IMR-90 (cell line): ENCODE measurements around the gene MEGF10. TPM values are rescaled to one million over a fixed set of nuclear protein-coding genes. Genes with fewer than 3 reads are reported as not detected.

Experiments
- ATAC-seq: fragments of 200-7000 bp; cut with Tn5 transposase; 2 replicates; pipeline ENCODE4 v1.9.1; 2020; ENCODE audit warnings: low read depth, mild to moderate bottlenecking, moderate library complexity
- BruUV-seq: library from RNA; stranded (reverse); fragments of 400-500 nt; replicated peaks from 2 replicates; lab custom pipeline; 2021; lab: Mats Ljungman, UMichigan
- CTCF ChIA-PET: fragments of 300-600 bp; formaldehyde crosslinking; extraction: SDS; loops from one replicate; lab custom pipeline; 2021; ENCODE audit warnings: antibody characterized with exemption; lab: Yijun Ruan, JAX
- POLR2A ChIA-PET: fragments of 300-600 bp; sonication (Branson Sonifier 250); formaldehyde crosslinking; loops from one replicate; lab custom pipeline; 2022; ENCODE audit warnings: antibody characterized with exemption; ENCODE audit not compliant: unreplicated experiment; lab: Charles Lee
- DNase-seq: peaks from one replicate; pipeline ENCODE4 v3.0.0; 2013
- H2AFZ ChIP-seq: replicated peaks from 2 replicates; pipeline ENCODE3; 2013; ENCODE audit warnings: low read length, mild to moderate bottlenecking; ENCODE audit not compliant: poor library complexity
- H2AK5ac ChIP-seq: 2 replicates; pipeline ENCODE4 v1.6.1; 2013; ENCODE audit warnings: low read depth, low read length, inconsistent platforms
- H2AK9ac ChIP-seq: replicated peaks from 2 replicates; pipeline ENCODE3; 2013; ENCODE audit warnings: mild to moderate bottlenecking, low read depth, low read length, moderate library complexity; ENCODE audit not compliant: poor library complexity
- H2BK120ac ChIP-seq: 2 replicates; pipeline ENCODE4 v1.6.1; 2013; ENCODE audit warnings: low read depth, low read length, inconsistent platforms
- H2BK15ac ChIP-seq: 3 replicates; pipeline ENCODE4 v1.6.1; 2013; ENCODE audit warnings: low read depth, low read length, inconsistent platforms
- H2BK20ac ChIP-seq: 2 replicates; pipeline ENCODE4 v1.6.1; 2013; ENCODE audit warnings: low read depth, mild to moderate bottlenecking, inconsistent platforms, low read length, moderate library complexity
- H2BK5ac ChIP-seq: 2 replicates; pipeline ENCODE4 v1.6.1; 2013; ENCODE audit warnings: mild to moderate bottlenecking, low read depth, low read length, inconsistent platforms; ENCODE audit not compliant: poor library complexity, severe bottlenecking
- H3K14ac ChIP-seq: replicated peaks from 2 replicates; pipeline ENCODE4 v1.6.1; 2013; ENCODE audit warnings: low read depth, low read length, inconsistent platforms
- H3K18ac ChIP-seq: 2 replicates; pipeline ENCODE4 v1.6.1; 2013; ENCODE audit warnings: low read depth, low read length, control low read depth
- H3K23ac ChIP-seq: 2 replicates; pipeline ENCODE4 v1.6.1; 2013; ENCODE audit warnings: low read depth, low read length, inconsistent platforms
- H3K27ac ChIP-seq: 2 replicates; pipeline ENCODE4 v1.5.1; 2013; ENCODE audit warnings: mild to moderate bottlenecking, control low read depth, low read length; ENCODE audit not compliant: insufficient read depth
- H3K27me3 ChIP-seq: 2 replicates; pipeline ENCODE4 v1.6.1; 2013; ENCODE audit warnings: low read length; ENCODE audit not compliant: control insufficient read depth, insufficient read depth
- H3K36me3 ChIP-seq: 2 replicates; pipeline ENCODE4 v1.6.1; 2013; ENCODE audit warnings: low read length, mixed read lengths; ENCODE audit not compliant: control insufficient read depth, insufficient read depth
- H3K4ac ChIP-seq: 2 replicates; pipeline ENCODE4 v1.6.1; 2013; ENCODE audit warnings: low read depth, low read length, inconsistent platforms
- H3K4me1 ChIP-seq: 2 replicates; pipeline ENCODE4 v1.6.1; 2013; ENCODE audit warnings: low read length, mixed read lengths; ENCODE audit not compliant: control insufficient read depth, insufficient read depth
- H3K4me2 ChIP-seq: 2 replicates; pipeline ENCODE4 v1.6.1; 2013; ENCODE audit warnings: low read depth, mild to moderate bottlenecking, control low read depth, low read length, moderate library complexity
- H3K4me3 ChIP-seq: 2 replicates; pipeline ENCODE4 v1.5.1; 2013; ENCODE audit warnings: low read depth, mild to moderate bottlenecking, control low read depth, low read length, moderate library complexity; ENCODE audit not compliant: insufficient read depth
- H3K56ac ChIP-seq: 2 replicates; pipeline ENCODE4 v1.6.1; 2013; ENCODE audit warnings: low read length, inconsistent platforms; ENCODE audit not compliant: insufficient read depth; ENCODE audit errors: extremely low read depth
- H3K79me1 ChIP-seq, 2 experiments: 2 replicates each; pipeline ENCODE4 v1.6.1; 2013; ENCODE audit warnings: low read length in 2 of 2, inconsistent platforms in 1 of 2, low read depth in 1 of 2
- H3K9ac ChIP-seq: 2 replicates; pipeline ENCODE4 v1.6.1; 2013; ENCODE audit warnings: low read depth, low read length, control low read depth
- H3K9me1 ChIP-seq: 2 replicates; pipeline ENCODE4 v1.6.1; 2013; ENCODE audit warnings: low read length, inconsistent platforms; ENCODE audit not compliant: insufficient read depth
- H3K9me3 ChIP-seq: 2 replicates; pipeline ENCODE4 v1.6.1; 2013; ENCODE audit warnings: low read length; ENCODE audit not compliant: control insufficient read depth, insufficient read depth
- H4K20me1 ChIP-seq: 2 replicates; pipeline ENCODE4 v1.6.1; 2013; ENCODE audit warnings: low read length, inconsistent platforms; ENCODE audit not compliant: insufficient read depth
- H4K5ac ChIP-seq: 2 replicates; pipeline ENCODE4 v1.6.1; 2013; ENCODE audit warnings: mild to moderate bottlenecking, low read depth, low read length, control low read depth
- H4K8ac ChIP-seq, 2 experiments: 2 replicates each; pipeline ENCODE4 v1.6.1; 2013; ENCODE audit warnings: low read depth in 2 of 2, low read length in 2 of 2, control low read depth in 1 of 2, inconsistent platforms in 1 of 2
- H4K91ac ChIP-seq: 2 replicates; pipeline ENCODE4 v1.6.1; 2013; ENCODE audit warnings: low read depth, low read length, inconsistent platforms; ENCODE audit not compliant: insufficient read depth
- CTCF ChIP-seq: conservative IDR thresholded peaks from 2 replicates; pipeline ENCODE4 v1.5.1; 2012; ENCODE audit warnings: mild to moderate bottlenecking, low read depth, low read length, improper control_type of control experiment
- RFX5 ChIP-seq: IDR thresholded peaks from 2 replicates; pipeline ENCODE4 v1.8.0; 2012; ENCODE audit warnings: low read depth, mild to moderate bottlenecking, low read length, moderate library complexity
- WGBS, 2 experiments: methylation state at CpG; one replicate each; pipeline versions ENCODE4 v1.1.5 to v1.1.7; 2013; ENCODE audit warnings: missing lambda C conversion rate in 2 of 2; ENCODE audit not compliant: insufficient read length in 1 of 2; ENCODE audit errors: extremely low coverage in 2 of 2; 5-methylcytosine and 5-hydroxymethylcytosine counted together
- dilution Hi-C: fragments of 300-500 bp; cut with HindIII; formaldehyde crosslinking; loops from one replicate; pipeline ENCODE4 v1.14.3; 2018; ENCODE audit warnings: low sequenced_read_pairs; ENCODE audit not compliant: unreplicated experiment
- in situ Hi-C: fragments of 300-500 bp; cut with MboI; formaldehyde crosslinking; loops from 3 replicates; pipeline ENCODE4 v1.14.3; 2019; ENCODE audit warnings: low sequenced_read_pairs, inconsistent platforms, mixed read lengths
- intact Hi-C: fragments of 100-400 bp; cut with micrococcal nuclease; formaldehyde crosslinking; loops from 2 replicates; pipeline ENCODE4 v1.10.0; 2022
- polyA plus RNA-seq, 3 experiments: library from polyadenylated mRNA; depleted of rRNA; stranded (reverse); fragments of >200 nt; gene quantifications; 2 replicates each; pipeline ENCODE4 v1.2.3, GENCODE V29; 2012; ENCODE audit warnings: low replicate concordance in 1 of 3
- total RNA-seq: library from RNA; depleted of rRNA; stranded (reverse); fragments of >200 nt; gene quantifications from 2 replicates; pipeline ENCODE4 v1.2.3, GENCODE V29; 2012

Gene MEGF10
- total and polyA plus RNA-seq, 2 of the 4 experiments (the other 2 are of a cell fraction): not detected

GRCh38 chr5:127363403-127363802 lies 72.8 kb downstream of the MEGF10 start:
- H4K20me1 ChIP-seq: no peaks in the 10 kb centered on the region
- H4K8ac ChIP-seq: no peak overlapping the region
- no peak overlapping the region for H3K14ac ChIP-seq
- in situ Hi-C loops (no loop called here), intact Hi-C loops (no loop called here), dilution Hi-C loops (no loop called here)
- no peak overlapping the region for H4K91ac ChIP-seq
- ChIA-PET CTCF (no interaction called here), POLR2A (no interaction called here)
- H3K79me1 ChIP-seq: no peaks in the 10 kb centered on the region
- no peak overlapping the region for H2AK5ac ChIP-seq
- no peak overlapping the region for H3K23ac ChIP-seq
- ATAC-seq (no peak), DNase-seq (no peak)
- no peak overlapping the region for H3K4me2 ChIP-seq
- no peak overlapping the region for H4K5ac ChIP-seq
- H3K27ac ChIP-seq: no peak overlapping the region
- H3K9me1 ChIP-seq: no peaks in the 10 kb centered on the region
- no peak overlapping the region for H2BK120ac ChIP-seq
- no peak overlapping the region for H3K4ac ChIP-seq
- H2AFZ ChIP-seq: no peak overlapping the region
- H3K56ac ChIP-seq: no peak overlapping the region
- no peak overlapping the region for H3K18ac ChIP-seq
- no peak for TF ChIP-seq RFX5
- TF ChIP-seq CTCF: no peak
- no peaks in the 10 kb centered on the region for H3K9me3 ChIP-seq
- no peak overlapping the region for H2BK5ac ChIP-seq
- H2AK9ac ChIP-seq: no peak overlapping the region
- H3K9ac ChIP-seq: no peak overlapping the region
- BruUV-seq: no TSS peak
- H3K27me3 ChIP-seq: peaks cover 13% of the 10 kb centered on the region
- no peak overlapping the region for H3K4me3 ChIP-seq
- H2BK15ac ChIP-seq: no peak overlapping the region
- no peaks in the 10 kb centered on the region for H3K36me3 ChIP-seq
- H2BK20ac ChIP-seq: no peak overlapping the region
- H3K4me1 ChIP-seq: no peaks in the 10 kb centered on the region
- no CpG with 5 or more reads among the region's 4 CpGs for WGBS, 2 experiments
